22Rv1 (cell line): Measurements from ENCODE around the gene ANTKMT.
A peak's percentile ranks its signal among the peaks of the same experiment; 100 is the strongest.

Source experiments
- H3K27ac ChIP-seq: fragments of 450-650 bp; 2 replicates; pipeline ENCODE4 v1.5.1; 2017
- ZFX ChIP-seq: fragments of 450-650 bp; IDR thresholded peaks from 2 replicates; pipeline ENCODE4 v1.6.1; 2017; ENCODE audit warnings: antibody characterized with exemption, borderline replicate concordance
- TF ChIP-seq, protein P1 (sequence below): fragments of 450-650 bp; IDR thresholded peaks from 2 replicates; pipeline ENCODE4 v1.5.1; 2017; ENCODE audit warnings: mild to moderate bottlenecking

The ANTKMT gene

DNA sequence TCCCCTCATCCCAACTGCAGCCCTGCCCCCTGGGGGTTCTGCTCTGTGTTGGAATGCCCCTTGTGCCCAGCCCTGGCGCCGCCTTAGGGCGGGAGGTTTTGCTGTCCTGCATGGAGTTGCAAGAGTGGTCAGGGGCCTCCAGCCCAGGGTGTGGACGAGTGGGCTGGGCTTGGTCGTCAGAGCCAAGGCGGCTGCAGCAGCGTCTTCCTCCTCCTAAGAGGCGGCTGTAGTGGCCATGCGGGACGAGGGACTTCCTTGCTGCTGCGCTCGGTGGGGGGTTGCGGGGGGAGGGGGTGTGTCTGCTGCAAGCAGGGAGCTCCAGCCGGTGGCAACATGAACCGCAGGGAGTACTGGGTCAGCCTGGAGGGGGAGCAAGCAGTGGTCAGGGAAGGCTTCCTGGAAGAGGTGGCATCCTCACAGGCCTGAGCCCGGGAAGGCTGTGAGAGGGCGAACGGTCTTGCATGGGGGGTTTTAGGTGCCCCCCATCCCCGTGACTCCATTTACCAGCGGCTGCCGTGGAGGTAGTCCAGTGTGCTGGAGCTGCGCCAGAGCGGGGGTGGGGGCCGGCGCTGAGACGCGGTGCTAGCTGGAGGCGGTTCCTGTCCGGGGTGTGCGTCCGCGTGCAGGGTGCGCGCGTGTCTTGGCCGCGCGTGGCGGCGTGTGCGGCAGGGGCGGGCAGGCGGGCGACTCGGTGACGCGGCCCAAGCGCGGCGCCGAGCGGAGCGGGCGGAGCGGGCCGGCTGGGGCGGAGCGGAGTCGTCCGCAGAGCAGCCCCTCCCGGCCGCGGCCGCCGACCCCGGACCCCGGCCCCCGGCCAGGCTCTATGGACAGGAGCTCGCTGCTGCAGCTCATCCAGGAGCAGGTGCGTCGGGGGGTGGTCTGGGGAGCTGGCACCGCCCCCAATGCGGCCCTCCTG, 45.7 kb upstream of the ANTKMT start, which contains the start of gene RHBDL1:
Gene RHBDL1, plus strand, starts transcription at position 704 of the 916 bp plus-strand sequence. Its CDS starts 120 bp downstream, at position 824.
- H3K27ac ChIP-seq = peak within 1 kb of the TSS; percentile 82

DNA sequence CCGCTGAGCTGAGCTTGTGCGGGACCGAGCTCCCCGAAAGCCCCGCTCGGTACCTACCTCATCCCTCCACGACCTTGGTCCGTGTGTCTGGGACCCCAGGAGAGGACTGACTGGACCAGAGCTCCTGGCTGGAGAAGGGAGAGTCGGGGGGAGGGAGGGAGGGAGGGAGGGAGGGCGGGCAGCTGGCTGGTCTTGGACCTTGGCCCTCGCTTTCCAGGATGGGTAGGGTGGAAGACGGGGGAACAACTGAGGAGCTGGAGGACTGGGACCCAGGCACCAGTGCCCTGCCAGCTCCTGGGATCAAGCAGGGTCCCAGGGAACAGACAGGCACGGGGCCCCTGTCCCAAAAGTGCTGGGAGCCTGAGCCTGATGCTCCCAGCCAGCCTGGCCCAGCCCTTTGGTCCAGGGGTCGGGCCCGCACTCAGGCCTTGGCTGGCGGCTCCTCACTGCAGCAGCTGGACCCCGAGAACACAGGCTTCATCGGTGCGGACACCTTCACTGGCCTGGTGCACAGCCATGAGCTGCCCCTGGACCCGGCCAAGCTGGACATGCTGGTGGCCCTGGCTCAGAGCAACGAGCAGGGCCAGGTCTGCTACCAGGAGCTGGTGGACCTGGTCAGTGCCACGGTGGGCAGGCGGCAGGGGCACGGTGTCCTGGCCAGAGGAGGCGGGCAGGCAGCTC, 44.9 kb upstream of the ANTKMT start:
- H3K27ac ChIP-seq = peak overlapping the region; percentile 82
- TF ChIP-seq ZFX = no peak
- TF ChIP-seq, protein P1, sequence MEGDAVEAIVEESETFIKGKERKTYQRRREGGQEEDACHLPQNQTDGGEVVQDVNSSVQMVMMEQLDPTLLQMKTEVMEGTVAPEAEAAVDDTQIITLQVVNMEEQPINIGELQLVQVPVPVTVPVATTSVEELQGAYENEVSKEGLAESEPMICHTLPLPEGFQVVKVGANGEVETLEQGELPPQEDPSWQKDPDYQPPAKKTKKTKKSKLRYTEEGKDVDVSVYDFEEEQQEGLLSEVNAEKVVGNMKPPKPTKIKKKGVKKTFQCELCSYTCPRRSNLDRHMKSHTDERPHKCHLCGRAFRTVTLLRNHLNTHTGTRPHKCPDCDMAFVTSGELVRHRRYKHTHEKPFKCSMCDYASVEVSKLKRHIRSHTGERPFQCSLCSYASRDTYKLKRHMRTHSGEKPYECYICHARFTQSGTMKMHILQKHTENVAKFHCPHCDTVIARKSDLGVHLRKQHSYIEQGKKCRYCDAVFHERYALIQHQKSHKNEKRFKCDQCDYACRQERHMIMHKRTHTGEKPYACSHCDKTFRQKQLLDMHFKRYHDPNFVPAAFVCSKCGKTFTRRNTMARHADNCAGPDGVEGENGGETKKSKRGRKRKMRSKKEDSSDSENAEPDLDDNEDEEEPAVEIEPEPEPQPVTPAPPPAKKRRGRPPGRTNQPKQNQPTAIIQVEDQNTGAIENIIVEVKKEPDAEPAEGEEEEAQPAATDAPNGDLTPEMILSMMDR = no peak

More for the DNA sequence above, 45.7 kb upstream of the ANTKMT start, which contains the start of gene RHBDL1:
- TF ChIP-seq, protein P1 = peak; percentile 14
- no peak for TF ChIP-seq ZFX

DNA sequence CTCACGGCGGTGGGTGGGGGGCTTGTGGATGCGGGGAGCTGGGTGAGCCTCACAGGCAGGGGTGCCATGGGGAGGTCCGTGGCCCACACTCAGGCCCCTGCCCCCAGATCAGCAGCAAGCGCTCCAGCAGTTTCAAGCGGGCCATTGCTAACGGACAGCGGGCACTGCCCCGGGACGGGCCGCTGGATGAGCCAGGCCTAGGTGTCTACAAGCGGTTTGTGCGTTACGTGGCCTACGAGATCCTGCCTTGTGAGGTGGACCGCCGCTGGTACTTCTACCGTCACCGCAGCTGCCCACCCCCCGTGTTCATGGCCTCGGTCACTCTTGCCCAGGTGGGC, 44.4 kb upstream of the ANTKMT start:
- TF ChIP-seq, protein P1 = no peak
- TF ChIP-seq ZFX = no peak
- peak overlapping the region; percentile 82 for H3K27ac ChIP-seq

DNA sequence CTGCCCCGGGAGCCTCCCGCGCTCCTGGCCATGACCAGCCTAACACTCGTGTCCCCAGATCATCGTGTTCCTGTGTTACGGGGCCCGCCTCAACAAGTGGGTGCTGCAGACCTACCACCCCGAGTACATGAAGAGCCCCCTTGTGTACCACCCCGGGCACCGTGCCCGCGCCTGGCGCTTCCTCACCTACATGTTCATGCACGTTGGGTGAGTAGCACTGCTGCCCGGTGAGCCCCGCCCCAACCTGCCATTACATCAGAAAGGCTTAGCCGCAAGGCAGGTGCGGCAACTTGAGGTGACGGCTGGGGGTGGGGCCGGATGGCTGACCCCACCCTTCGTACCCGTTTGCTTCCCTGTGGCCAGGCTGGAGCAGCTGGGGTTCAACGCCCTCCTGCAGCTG, 44.0 kb upstream of the ANTKMT start:
- peak overlapping the region; percentile 98; the same call in 1 of the 2 replicates for H3K27ac ChIP-seq
- no peak for TF ChIP-seq ZFX
- TF ChIP-seq, protein P1 = no peak

DNA sequence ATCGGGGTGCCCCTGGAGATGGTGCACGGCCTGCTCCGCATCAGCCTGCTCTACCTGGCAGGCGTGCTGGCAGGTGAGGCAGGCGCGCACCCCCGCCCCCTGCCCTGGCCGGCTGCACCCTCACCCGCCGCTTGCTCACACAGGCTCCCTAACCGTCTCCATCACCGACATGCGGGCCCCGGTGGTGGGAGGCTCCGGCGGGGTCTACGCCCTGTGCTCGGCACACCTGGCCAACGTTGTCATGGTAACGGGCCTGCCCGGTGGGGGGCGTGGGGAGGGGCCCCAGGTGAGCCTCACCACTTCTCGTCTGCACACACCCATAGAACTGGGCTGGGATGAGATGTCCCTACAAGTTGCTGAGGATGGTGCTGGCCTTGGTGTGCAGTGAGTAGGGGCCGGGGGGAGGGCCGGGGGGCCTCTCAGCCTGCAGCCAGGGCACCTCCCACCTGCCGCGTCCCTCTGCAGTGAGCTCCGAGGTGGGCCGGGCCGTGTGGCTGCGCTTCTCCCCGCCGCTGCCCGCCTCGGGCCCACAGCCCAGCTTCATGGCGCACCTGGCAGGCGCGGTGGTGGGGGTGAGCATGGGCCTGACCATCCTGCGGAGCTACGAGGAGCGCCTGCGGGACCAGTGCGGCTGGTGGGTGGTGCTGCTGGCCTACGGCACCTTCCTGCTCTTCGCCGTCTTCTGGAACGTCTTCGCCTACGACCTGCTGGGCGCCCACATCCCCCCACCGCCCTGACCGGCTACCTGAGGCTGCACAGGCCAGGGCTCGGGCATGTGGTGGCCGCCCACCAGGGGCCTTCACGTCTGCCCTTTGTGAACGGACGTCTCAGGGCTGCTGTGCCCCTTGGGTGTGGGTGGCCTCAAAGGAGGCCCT, 43.4 kb upstream of the ANTKMT start:
- peak overlapping the region; percentile 98 for H3K27ac ChIP-seq
- no peak for TF ChIP-seq ZFX
- TF ChIP-seq, protein P1 = no peak

DNA sequence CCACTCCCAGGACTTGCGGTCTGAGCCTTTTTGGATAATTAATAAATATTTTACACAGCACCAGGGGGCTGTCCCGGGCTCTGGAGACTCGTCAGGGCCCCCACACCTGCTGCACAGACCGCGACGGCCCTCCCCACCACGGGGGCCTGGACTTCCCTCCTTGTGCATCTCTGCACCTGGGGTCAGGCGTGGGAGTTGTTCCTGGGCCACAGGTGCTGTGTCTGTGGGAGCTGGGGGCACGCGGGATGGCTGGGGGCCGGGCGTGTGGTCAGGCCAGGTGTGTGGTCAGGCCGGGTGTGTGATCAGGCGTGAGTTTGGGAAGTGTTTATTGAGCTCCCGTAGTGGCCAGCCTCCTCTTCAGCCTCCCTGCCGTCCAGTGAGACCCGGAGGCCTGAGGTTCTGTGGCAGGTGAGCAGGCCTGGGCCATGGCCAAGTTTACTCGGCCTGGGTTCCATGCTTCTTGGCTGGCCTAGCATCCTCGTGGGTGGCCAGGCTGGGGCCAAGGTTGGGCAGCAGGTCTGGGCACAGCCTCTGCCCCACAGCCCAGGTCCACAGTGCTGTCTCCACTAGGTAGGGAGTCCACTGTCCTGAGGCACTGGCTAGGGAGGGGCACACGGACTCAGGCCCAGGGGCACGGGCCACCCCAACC, 42.6 kb upstream of the ANTKMT start:
- TF ChIP-seq, protein P1 = no peak
- TF ChIP-seq ZFX = no peak
- H3K27ac ChIP-seq = peak overlapping the region; percentile 98
